HFFc6 (cell line): ENCODE measurements around the gene SURF2. TPM values are rescaled to one million over a fixed set of nuclear protein-coding genes. Genes with fewer than 3 reads are reported as not detected.

Experiments used
- DNase-seq: peaks from one replicate; pipeline ENCODE4 v3.0.0-alpha.2; 2018
- H3K27ac Mint-ChIP-seq: 2 replicates; pipeline ENCODE4 v1.8.0; 2020; ENCODE audit warnings: mild to moderate bottlenecking, mixed read lengths
- H3K27me3 Mint-ChIP-seq: 2 replicates; pipeline ENCODE4 v1.8.0; 2021; ENCODE audit warnings: mild to moderate bottlenecking, moderate library complexity, mixed read lengths; ENCODE audit not compliant: insufficient read depth
- H3K36me3 Mint-ChIP-seq: 2 replicates; pipeline ENCODE4 v1.8.0; 2021; ENCODE audit warnings: low read depth, mixed read lengths
- H3K4me1 Mint-ChIP-seq: 2 replicates; pipeline ENCODE4 v1.8.0; 2020; ENCODE audit warnings: low read depth, mixed read lengths
- H3K4me3 Mint-ChIP-seq: 2 replicates; pipeline ENCODE4 v1.8.0; 2020; ENCODE audit warnings: mild to moderate bottlenecking, moderate library complexity, mixed read lengths
- H3K9me3 Mint-ChIP-seq: 2 replicates; pipeline ENCODE4 v1.8.0; 2020; ENCODE audit warnings: mild to moderate bottlenecking, mixed read lengths
- total RNA-seq, 6 experiments: library from RNA; stranded (reverse); fragmentation: NEBNext Ultra II Directional; extraction: Animal tissue kit (Norgen Biotek cat#: 25700); gene quantifications; 2 replicates in 1 of 6; 3 replicates in 5 of 6; pipeline ENCODE4 v1.2.3, GENCODE V29; 2021
- TF ChIP-seq, protein P1 (sequence below): fragments of 200-600 bp; sonication (generic); IDR thresholded peaks from 2 replicates; pipeline ENCODE4 v1.5.0; 2021; ENCODE audit warnings: antibody characterized with exemption, mild to moderate bottlenecking

Gene SURF2
- total RNA-seq, 6 experiments from 2014 or later = 16.6 to 20.9 (median 18.2) TPM

DNA sequence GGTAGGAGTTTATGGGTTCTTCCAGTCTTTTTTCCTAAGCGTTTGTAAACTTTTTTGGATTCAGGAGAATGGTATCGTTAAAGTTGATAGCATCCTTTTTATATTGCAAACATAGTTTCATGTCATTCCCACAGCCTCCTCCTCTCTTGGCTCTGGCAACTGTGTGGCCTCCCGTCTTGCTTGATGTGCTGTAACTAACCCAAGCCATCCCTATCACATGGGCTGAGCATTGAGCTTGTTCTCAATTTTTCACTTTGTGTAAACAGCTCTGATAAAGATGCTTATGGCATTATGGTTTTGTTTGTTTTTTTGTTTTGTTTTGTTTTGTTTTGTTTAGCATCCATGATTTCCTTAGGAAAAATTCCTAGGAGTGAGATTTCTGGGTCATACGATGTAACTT is 24.4 kb downstream of the SURF2 start:
- no peaks in the 10 kb centered on the region for H3K27me3 Mint-ChIP-seq
- DNase-seq = no peak
- H3K9me3 Mint-ChIP-seq = no peaks in the 10 kb centered on the region
- H3K4me3 Mint-ChIP-seq = no peak overlapping the region
- TF ChIP-seq, protein P1, sequence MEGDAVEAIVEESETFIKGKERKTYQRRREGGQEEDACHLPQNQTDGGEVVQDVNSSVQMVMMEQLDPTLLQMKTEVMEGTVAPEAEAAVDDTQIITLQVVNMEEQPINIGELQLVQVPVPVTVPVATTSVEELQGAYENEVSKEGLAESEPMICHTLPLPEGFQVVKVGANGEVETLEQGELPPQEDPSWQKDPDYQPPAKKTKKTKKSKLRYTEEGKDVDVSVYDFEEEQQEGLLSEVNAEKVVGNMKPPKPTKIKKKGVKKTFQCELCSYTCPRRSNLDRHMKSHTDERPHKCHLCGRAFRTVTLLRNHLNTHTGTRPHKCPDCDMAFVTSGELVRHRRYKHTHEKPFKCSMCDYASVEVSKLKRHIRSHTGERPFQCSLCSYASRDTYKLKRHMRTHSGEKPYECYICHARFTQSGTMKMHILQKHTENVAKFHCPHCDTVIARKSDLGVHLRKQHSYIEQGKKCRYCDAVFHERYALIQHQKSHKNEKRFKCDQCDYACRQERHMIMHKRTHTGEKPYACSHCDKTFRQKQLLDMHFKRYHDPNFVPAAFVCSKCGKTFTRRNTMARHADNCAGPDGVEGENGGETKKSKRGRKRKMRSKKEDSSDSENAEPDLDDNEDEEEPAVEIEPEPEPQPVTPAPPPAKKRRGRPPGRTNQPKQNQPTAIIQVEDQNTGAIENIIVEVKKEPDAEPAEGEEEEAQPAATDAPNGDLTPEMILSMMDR = no peak
- H3K36me3 Mint-ChIP-seq = no peaks in the 10 kb centered on the region
- H3K27ac Mint-ChIP-seq = no peak overlapping the region
- H3K4me1 Mint-ChIP-seq = peaks cover 20% of the 10 kb centered on the region

DNA sequence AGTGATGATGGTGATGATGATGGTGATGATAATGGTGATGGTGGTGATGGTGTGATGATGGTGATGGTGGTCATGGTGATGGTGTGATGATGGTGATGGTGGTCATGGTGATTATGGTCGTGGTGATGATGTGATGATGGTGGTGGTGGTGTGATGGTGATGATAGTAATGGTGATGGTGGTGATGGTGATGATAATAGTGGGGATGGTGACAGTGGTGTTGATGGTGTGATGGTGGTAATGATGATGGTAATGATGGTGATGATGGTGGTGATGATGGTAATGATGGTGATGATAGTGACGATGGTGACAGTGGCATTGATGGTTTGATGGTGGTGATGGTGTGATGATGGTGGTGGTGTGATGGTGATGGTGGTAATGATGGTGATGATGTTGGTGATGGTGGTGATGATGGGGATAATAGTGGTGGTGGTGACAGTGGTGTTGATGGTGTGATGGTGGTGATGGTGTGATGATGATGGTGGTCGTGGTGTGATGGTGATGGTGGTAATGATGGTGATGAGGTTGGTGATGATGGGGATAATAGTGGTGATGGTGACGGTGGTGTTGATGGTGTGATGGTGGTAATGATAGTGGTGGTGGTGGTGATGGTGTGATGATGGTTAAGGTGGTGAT is 26.3 kb downstream of the SURF2 start:
- H3K9me3 Mint-ChIP-seq = no peaks in the 10 kb centered on the region
- TF ChIP-seq, protein P1 = no peak
- H3K4me3 Mint-ChIP-seq = no peak overlapping the region
- no peaks in the 10 kb centered on the region for H3K36me3 Mint-ChIP-seq
- no peak overlapping the region for H3K27ac Mint-ChIP-seq
- H3K4me1 Mint-ChIP-seq = peaks cover 12% of the 10 kb centered on the region
- no peaks in the 10 kb centered on the region for H3K27me3 Mint-ChIP-seq
- no peak for DNase-seq

DNA sequence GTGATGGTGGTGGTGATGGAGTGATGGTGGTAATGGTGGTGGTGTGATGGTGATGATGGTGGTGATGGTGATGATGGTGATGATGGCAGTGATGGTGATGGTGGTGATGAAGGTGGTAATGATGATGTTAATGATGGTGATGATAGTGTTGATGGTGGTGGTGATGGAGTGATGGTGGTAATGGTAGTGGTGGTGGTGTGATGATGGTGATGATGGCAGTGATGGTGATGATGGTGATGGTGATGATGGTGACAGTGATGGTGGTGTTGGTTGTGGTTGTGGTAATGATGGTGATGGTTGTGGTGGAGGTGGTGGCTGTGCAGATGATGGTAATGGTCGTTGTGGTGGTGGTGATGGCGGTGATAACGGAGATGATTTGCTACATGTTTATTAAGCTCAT is 27.1 kb downstream of the SURF2 start:
- Mint-ChIP-seq H3K36me3 (no peaks in the 10 kb centered on the region), H3K4me3 (no peak overlapping the region), H3K9me3 (no peaks in the 10 kb centered on the region), H3K4me1 (peaks cover 9% of the 10 kb centered on the region), H3K27me3 (peaks cover under 1% of the 10 kb centered on the region; the same call in 1 of the 2 replicates), H3K27ac (no peak overlapping the region)
- TF ChIP-seq, protein P1 = no peak
- DNase-seq = no peak

DNA sequence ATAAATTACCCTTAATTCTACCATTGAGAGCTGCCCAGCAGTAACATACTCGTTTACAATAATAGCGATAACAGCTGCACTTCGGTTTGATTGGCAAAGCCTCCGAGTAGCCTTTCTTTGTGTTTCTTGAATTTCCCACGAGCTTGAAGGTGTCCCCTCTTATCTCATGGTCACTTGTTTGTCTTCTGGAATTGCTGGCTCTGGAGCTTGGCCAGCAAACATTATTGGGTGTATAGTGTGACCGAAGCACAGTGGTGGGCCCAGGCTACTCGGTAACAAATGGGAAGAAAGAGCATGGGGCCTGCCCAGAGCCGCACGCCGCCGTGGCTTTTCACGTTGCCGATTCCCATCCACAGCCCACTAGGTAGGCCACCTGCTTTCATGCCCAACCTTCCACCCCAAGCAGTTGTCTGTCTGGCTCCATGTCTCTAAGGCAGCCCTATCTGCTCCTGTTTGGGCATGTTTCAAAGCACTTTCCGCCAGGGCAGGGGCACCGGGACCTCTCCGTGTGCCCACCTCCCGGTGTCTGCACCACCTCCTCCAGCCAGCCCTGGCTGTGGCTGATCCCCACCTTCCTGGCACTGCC is 28.5 kb downstream of the SURF2 start:
- 0 out of 2 replicates have a peak, but pooled peaks cover 7% of the 10 kb centered on the region for H3K4me1 Mint-ChIP-seq
- H3K9me3 Mint-ChIP-seq = no peaks in the 10 kb centered on the region
- no peaks in the 10 kb centered on the region for H3K36me3 Mint-ChIP-seq

DNA sequence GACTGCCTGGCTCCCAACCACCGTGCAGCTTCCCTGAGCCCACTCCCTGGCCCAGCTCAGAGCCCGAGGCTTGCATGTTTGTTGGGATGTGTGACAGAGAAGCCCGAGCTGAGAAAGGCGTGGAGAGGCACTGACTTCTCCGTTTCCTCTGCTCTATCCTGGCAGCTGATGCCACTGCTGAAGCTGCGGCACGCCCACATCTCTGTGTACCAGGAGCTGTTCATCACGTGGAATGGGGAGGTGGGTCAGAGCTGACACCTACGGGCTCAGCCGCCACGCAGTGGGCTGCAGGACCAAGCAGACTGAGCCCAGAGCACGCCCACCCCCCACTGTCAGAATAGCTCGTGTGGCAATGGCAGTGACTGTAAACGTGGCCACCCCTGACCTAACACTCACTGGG is 29.1 kb downstream of the SURF2 start:
- TF ChIP-seq, protein P1 = no peak
- DNase-seq = no peak
- Mint-ChIP-seq H3K27ac (no peak overlapping the region), H3K27me3 (peaks cover 10% of the 10 kb centered on the region), H3K4me1 (0 out of 2 replicates have a peak, but pooled peaks cover 7% of the 10 kb centered on the region), H3K4me3 (no peak overlapping the region), H3K36me3 (no peaks in the 10 kb centered on the region), H3K9me3 (no peaks in the 10 kb centered on the region)

More for the DNA sequence above, 28.5 kb downstream of the SURF2 start:
- H3K4me3 Mint-ChIP-seq = no peak overlapping the region
- H3K27me3 Mint-ChIP-seq = peaks cover 10% of the 10 kb centered on the region
- no peak for DNase-seq
- H3K27ac Mint-ChIP-seq = no peak overlapping the region
- TF ChIP-seq, protein P1 = no peak
